ENCODE results near the gene ATAD5. TPM values are rescaled to one million over a fixed set of nuclear protein-coding genes. Genes with fewer than 3 reads are reported as not detected.

The ATAD5 gene
- total and polyA plus RNA-seq, 2 of the 13 experiments (the other 11 are each of a cell fraction or from before 2014, with no cell fraction given): 1.8 to 10.7 TPM

DNA sequence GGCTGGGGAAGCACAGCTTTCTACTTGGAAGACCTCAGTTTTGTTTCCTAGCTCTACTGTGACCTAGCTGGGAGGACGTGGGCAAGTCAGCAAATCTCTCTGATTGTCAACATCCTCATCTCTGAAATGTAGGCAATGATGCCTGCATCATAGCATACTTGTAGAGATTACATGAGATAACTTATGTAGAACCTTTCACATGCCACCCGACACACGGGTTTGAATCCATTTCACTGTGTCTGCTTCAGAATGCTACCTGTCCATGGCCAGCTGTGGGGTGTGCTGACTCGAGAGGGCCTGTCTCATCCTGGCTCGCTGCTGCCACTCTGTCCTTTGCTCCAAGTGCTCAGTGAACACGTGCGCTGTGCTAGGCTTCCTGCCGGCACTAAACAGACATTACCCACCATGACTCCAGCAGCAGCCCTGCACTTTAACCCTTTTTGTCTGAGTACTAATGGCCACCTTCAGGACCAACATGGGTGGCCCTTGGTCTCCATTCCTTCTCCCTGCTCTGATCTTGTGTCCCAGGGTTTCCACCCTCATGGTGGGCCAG, 97.4 kb downstream of the ATAD5 start (continued):
- TF ChIP-seq THYN1 (CRISPR knock-in tag; IDR thresholded peaks at IDR 0.05; ENCODE audit: borderline replicate concordance, low read depth) (no peak), KAT8 (CRISPR knock-in tag; IDR thresholded peaks at IDR 0.05) (0 out of 2 replicates have a peak, but pooled peaks have one; percentile 24), ARNT2 (CRISPR knock-in tag; IDR thresholded peaks at IDR 0.05; ENCODE audit: low read depth) (no peak), ZNF292 (CRISPR knock-in tag; IDR thresholded peaks at IDR 0.05; ENCODE audit: borderline replicate concordance, low read depth) (peak; percentile 88; the same call in 1 of the 2 replicates), AGO1 (IDR thresholded peaks at IDR 0.05; ENCODE audit: low read depth, low read length, poor library complexity, severe bottlenecking) (no peak), ZNF383 (CRISPR knock-in tag; IDR thresholded peaks at IDR 0.05; ENCODE audit: borderline replicate concordance) (no peak), ZMYM2 (CRISPR knock-in tag; IDR thresholded peaks at IDR 0.05) (no peak), MEIS1 (CRISPR knock-in tag; IDR thresholded peaks at IDR 0.05; ENCODE audit: borderline replicate concordance) (no peak), MBD4 (IDR thresholded peaks at IDR 0.05; ENCODE audit: borderline replicate concordance, low read length) (no peak), YEATS4 (CRISPR knock-in tag; IDR thresholded peaks at IDR 0.05; ENCODE audit: borderline replicate concordance) (peak; percentile 67; the same call in 1 of the 2 replicates), TOE1 (CRISPR knock-in tag; IDR thresholded peaks at IDR 0.05) (no peak), SOX5 (CRISPR knock-in tag; IDR thresholded peaks at IDR 0.05; ENCODE audit: borderline replicate concordance) (0 out of 2 replicates have a peak, but pooled peaks have one; percentile 31), ARNTL (CRISPR knock-in tag; IDR thresholded peaks at IDR 0.05) (0 out of 2 replicates have a peak, but pooled peaks have one; percentile 39), ZSCAN12 (CRISPR knock-in tag; IDR thresholded peaks at IDR 0.05) (no peak), MIER2 (CRISPR knock-in tag; IDR thresholded peaks at IDR 0.05) (0 out of 2 replicates have a peak, but pooled peaks have one; percentile 15), HOXA3 (CRISPR knock-in tag; IDR thresholded peaks at IDR 0.05) (peak; percentile 57; the same call in 1 of the 2 replicates), ZNF619 (CRISPR knock-in tag; IDR thresholded peaks at IDR 0.05) (no peak), PHF20 (CRISPR knock-in tag; IDR thresholded peaks at IDR 0.05) (peak; percentile 29; the same call in 1 of the 2 replicates), IKZF1 (IDR thresholded peaks at IDR 0.05) (no peak), NRL (CRISPR knock-in tag; IDR thresholded peaks at IDR 0.05; ENCODE audit: borderline replicate concordance) (no peak), FIP1L1 (IDR thresholded peaks at IDR 0.05; ENCODE audit: borderline replicate concordance, insufficient read depth, low read depth, low read length) (no peak), ZNF446 (CRISPR knock-in tag; IDR thresholded peaks at IDR 0.05) (no peak), FOSL2 (CRISPR knock-in tag; IDR thresholded peaks at IDR 0.05) (no peak), ZNF44 (CRISPR knock-in tag; IDR thresholded peaks at IDR 0.05) (no peak), SALL1 (CRISPR knock-in tag; IDR thresholded peaks at IDR 0.05) (peak; percentile 79)
- TF ChIP-seq, protein P1, sequence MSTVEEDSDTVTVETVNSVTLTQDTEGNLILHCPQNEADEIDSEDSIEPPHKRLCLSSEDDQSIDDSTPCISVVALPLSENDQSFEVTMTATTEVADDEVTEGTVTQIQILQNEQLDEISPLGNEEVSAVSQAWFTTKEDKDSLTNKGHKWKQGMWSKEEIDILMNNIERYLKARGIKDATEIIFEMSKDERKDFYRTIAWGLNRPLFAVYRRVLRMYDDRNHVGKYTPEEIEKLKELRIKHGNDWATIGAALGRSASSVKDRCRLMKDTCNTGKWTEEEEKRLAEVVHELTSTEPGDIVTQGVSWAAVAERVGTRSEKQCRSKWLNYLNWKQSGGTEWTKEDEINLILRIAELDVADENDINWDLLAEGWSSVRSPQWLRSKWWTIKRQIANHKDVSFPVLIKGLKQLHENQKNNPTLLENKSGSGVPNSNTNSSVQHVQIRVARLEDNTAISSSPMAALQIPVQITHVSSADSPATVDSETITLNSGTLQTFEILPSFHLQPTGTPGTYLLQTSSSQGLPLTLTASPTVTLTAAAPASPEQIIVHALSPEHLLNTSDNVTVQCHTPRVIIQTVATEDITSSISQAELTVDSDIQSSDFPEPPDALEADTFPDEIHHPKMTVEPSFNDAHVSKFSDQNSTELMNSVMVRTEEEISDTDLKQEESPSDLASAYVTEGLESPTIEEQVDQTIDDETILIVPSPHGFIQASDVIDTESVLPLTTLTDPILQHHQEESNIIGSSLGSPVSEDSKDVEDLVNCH (CRISPR knock-in tag; IDR thresholded peaks at IDR 0.05): no peak
- TF ChIP-seq, protein P2, sequence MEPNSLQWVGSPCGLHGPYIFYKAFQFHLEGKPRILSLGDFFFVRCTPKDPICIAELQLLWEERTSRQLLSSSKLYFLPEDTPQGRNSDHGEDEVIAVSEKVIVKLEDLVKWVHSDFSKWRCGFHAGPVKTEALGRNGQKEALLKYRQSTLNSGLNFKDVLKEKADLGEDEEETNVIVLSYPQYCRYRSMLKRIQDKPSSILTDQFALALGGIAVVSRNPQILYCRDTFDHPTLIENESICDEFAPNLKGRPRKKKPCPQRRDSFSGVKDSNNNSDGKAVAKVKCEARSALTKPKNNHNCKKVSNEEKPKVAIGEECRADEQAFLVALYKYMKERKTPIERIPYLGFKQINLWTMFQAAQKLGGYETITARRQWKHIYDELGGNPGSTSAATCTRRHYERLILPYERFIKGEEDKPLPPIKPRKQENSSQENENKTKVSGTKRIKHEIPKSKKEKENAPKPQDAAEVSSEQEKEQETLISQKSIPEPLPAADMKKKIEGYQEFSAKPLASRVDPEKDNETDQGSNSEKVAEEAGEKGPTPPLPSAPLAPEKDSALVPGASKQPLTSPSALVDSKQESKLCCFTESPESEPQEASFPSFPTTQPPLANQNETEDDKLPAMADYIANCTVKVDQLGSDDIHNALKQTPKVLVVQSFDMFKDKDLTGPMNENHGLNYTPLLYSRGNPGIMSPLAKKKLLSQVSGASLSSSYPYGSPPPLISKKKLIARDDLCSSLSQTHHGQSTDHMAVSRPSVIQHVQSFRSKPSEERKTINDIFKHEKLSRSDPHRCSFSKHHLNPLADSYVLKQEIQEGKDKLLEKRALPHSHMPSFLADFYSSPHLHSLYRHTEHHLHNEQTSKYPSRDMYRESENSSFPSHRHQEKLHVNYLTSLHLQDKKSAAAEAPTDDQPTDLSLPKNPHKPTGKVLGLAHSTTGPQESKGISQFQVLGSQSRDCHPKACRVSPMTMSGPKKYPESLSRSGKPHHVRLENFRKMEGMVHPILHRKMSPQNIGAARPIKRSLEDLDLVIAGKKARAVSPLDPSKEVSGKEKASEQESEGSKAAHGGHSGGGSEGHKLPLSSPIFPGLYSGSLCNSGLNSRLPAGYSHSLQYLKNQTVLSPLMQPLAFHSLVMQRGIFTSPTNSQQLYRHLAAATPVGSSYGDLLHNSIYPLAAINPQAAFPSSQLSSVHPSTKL (CRISPR knock-in tag; IDR thresholded peaks at IDR 0.05): peak; percentile 17; the same call in 1 of the 2 replicates

Measured in HepG2 (cell line).